GM12892 (cell line): ENCODE results near the gene PMPCA.

ENCODE experiments used
- POLR2AphosphoS5 ChIP-seq: IDR thresholded peaks from 2 replicates; pipeline ENCODE4 v1.6.1; 2011; ENCODE audit warnings: low read depth, low read length, control low read depth
- TAF1 ChIP-seq: IDR thresholded peaks from 2 replicates; pipeline ENCODE4 v1.6.1; 2011; ENCODE audit warnings: low read depth, mild to moderate bottlenecking, control low read depth, low read length, borderline replicate concordance

DNA sequence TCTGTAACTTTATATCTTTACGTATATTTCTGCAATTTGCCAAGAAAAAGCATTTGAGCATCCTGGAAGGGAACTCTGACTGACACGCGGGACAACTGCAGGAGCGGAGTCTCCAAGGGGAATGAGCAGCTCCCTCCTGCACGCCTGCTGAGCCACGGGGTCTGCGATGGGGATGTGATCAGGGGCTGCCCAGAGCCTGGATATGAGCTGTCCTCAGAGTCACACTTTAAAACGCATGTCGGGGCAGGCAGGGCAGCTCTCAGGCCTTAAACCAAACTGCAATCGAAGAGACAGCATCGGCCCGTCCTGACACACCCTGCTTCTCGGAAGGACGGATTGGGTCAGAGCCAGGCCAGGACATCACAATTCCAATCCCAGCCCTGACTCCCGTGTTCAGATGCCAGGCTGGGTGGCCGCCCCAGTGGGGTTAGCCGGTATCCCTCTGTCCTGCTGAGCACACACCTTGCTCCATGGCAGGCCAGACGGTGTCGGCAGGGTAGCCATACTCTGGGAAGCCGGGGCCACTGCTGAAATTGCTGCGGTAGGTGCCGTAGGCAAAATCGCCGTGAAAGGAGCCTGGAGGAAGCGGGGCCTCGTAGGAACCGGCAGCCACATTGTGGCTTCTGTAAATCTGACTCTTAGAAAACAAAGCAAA is 55.2 kb downstream of the PMPCA start:
- TF ChIP-seq POLR2AphosphoS5 (no peak), TAF1 (no peak)
